ENCODE data around the gene STN1. TPM values are rescaled to one million over a fixed set of nuclear protein-coding genes. Genes with fewer than 3 reads are reported as not detected.
A peak's percentile ranks its signal among the peaks of the same experiment; 100 is the strongest.

STN1 gene
- total and polyA plus RNA-seq, 10 of the 15 experiments (the other 5 are each of a cell fraction or from before 2014, with no cell fraction given) = 22.2 to 31.8 (median 28.5) TPM

- 31% methylated on average over 3 of the region's 3 CpGs for WGBS (ENCODE audit: insufficient coverage, insufficient replicate concordance, low lambda C conversion rate, missing lambda C conversion rate)
- no peaks in the 10 kb centered on the region for H4K20me1 ChIP-seq (ENCODE audit: control insufficient read depth, insufficient read depth)
- peak overlapping the region; percentile 65 for H2AFZ ChIP-seq (ENCODE audit: control insufficient read depth, low read depth, low read length)
- H3K9me3 ChIP-seq (replicated peaks; ENCODE audit: control insufficient read depth, insufficient read depth, low read length) = peaks cover 6% of the 10 kb centered on the region
- no peak overlapping the region for H3K4me3 ChIP-seq
- FAIRE-seq (no peak), DNase-seq (ENCODE audit: low read depth, low spot score) (no peak), ATAC-seq (peak; percentile 20)
- peak overlapping the region; percentile 61 for H3K4me2 ChIP-seq (ENCODE audit: control insufficient read depth, insufficient read depth)
- H3K27me3 ChIP-seq (replicated peaks in 1 of 2; ENCODE audit: control insufficient read depth in 2 of 2, insufficient read depth in 2 of 2, low read length in 1 of 2) = no peaks in the 10 kb centered on the region
- H3K27ac ChIP-seq (ENCODE audit: control insufficient read depth, insufficient read depth) = peak overlapping the region; percentile 63
- H3K4me1 ChIP-seq (ENCODE audit: control insufficient read depth, insufficient read depth, low read length) = peaks cover 29% of the 10 kb centered on the region
- ChIA-PET POLR2A (interaction anchor here (0.8 kb wide), 2 partner anchors 10 to 56 kb away, joined by 3 to 4 read pairs; partner anchors contain the start of gene SLK), CTCF (interaction anchor here (0.9 to 3.3 kb wide), 2 partner anchors 23 to 169 kb away, joined by 3 to 11 read pairs; no protein-coding TSS in a partner anchor), RAD21 (ENCODE audit: unreplicated experiment) (interaction anchor here (1.0 kb wide), 1 partner anchor 10 kb away, joined by 4 read pairs; no protein-coding TSS in a partner anchor), SMC1A (ENCODE audit: uncharacterized antibody, unreplicated experiment) (interaction anchor here (0.6 to 1.1 kb wide), 4 partner anchors 9 to 211 kb away, joined by 3 to 4 read pairs (median 3); partner anchors contain the start of gene SFR1)
- no peaks in the 10 kb centered on the region for H3K36me3 ChIP-seq (ENCODE audit: control insufficient read depth in 2 of 2, insufficient read depth in 2 of 2, low read length in 1 of 2)
- TF ChIP-seq ZNF384 (IDR thresholded peaks at IDR 0.05; ENCODE audit: borderline replicate concordance, low read depth, low read length) = peak; percentile 53
- TF ChIP-seq, protein P1, sequence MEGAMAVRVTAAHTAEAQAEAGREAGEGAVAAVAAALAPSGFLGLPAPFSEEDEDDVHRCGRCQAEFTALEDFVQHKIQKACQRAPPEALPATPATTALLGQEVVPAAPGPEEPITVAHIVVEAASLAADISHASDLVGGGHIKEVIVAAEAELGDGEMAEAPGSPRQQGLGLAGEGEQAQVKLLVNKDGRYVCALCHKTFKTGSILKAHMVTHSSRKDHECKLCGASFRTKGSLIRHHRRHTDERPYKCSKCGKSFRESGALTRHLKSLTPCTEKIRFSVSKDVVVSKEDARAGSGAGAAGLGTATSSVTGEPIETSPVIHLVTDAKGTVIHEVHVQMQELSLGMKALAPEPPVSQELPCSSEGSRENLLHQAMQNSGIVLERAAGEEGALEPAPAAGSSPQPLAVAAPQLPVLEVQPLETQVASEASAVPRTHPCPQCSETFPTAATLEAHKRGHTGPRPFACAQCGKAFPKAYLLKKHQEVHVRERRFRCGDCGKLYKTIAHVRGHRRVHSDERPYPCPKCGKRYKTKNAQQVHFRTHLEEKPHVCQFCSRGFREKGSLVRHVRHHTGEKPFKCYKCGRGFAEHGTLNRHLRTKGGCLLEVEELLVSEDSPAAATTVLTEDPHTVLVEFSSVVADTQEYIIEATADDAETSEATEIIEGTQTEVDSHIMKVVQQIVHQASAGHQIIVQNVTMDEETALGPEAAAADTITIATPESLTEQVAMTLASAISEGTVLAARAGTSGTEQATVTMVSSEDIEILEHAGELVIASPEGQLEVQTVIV (IDR thresholded peaks at IDR 0.05; ENCODE audit: borderline replicate concordance, partially characterized antibody) = no peak
- intact Hi-C loops (cut with micrococcal nuclease; ENCODE audit: unreplicated experiment) (loop anchor here (10.0 kb wide), 1 partner anchor 424 kb away; the partner anchor contains the start of gene ITPRIP), in situ Hi-C loops (cut with MboI) (no loop called here)
- no TSS peak for BruUV-seq (replicated peaks)
- H3K9ac ChIP-seq (ENCODE audit: control insufficient read depth, insufficient read depth, low read length) = 0 out of 2 replicates have a peak overlapping the region, but pooled peaks have one; percentile 2
- peaks cover 3% of the 10 kb centered on the region for H3K79me2 ChIP-seq (ENCODE audit: control insufficient read depth, insufficient read depth, low read length)
Observed at GRCh38 chr10:103911021-103911459, 6.9 kb downstream of the STN1 start.

All from GM12878 (cell line).